Measurements from ENCODE around the gene NOS1. TPM values are rescaled to one million over a fixed set of nuclear protein-coding genes. Genes with fewer than 3 reads are reported as not detected.
A peak's percentile ranks its signal among the peaks of the same experiment; 100 is the strongest.
"Not testable (repeated sequence)": the region's sequence is repeated elsewhere in the genome, so short reads cannot be mapped to it uniquely, and the experiment has no call there.

Gene NOS1
- total RNA-seq, 1 donor from 2014 or later, result not detected

- no peaks in the 10 kb centered on the region for H3K4me1 Mint-ChIP-seq (ENCODE audit: low read depth)
- no peaks in the 10 kb centered on the region for H3K36me3 Mint-ChIP-seq (ENCODE audit: low read depth)
- no peak overlapping the region for H3K27ac Mint-ChIP-seq
- no peak overlapping the region for H3K4me3 Mint-ChIP-seq (ENCODE audit: low read depth)
- H3K27me3 Mint-ChIP-seq (ENCODE audit: low read depth), result no peaks in the 10 kb centered on the region
- DNase-seq (ENCODE audit: low spot score), result no peak
- H3K9me3 Mint-ChIP-seq, result no peaks in the 10 kb centered on the region
- intact Hi-C loops (cut with micrococcal nuclease), result no loop called here
Measured at GRCh38 chr12:117388951-117389446, 27.6 kb upstream of the NOS1 start.

GRCh38 chr12:117387832-117388231 lies 26.4 kb upstream of the NOS1 start:
- H3K9me3 Mint-ChIP-seq, result no peaks in the 10 kb centered on the region
- no peak for DNase-seq (ENCODE audit: low spot score)
- H3K4me1 Mint-ChIP-seq (ENCODE audit: low read depth), result no peaks in the 10 kb centered on the region
- intact Hi-C loops (cut with micrococcal nuclease), result no loop called here
- H3K27ac Mint-ChIP-seq, result no peak overlapping the region
- no peaks in the 10 kb centered on the region for H3K36me3 Mint-ChIP-seq (ENCODE audit: low read depth)
- H3K27me3 Mint-ChIP-seq (ENCODE audit: low read depth), result no peaks in the 10 kb centered on the region
- no peak overlapping the region for H3K4me3 Mint-ChIP-seq (ENCODE audit: low read depth)

- no peak overlapping the region for H3K4me3 Mint-ChIP-seq (ENCODE audit: low read depth)
- no peak for DNase-seq (ENCODE audit: low spot score)
- intact Hi-C loops (cut with micrococcal nuclease), result no loop called here
- H3K36me3 Mint-ChIP-seq (ENCODE audit: low read depth), result no peaks in the 10 kb centered on the region
- no peaks in the 10 kb centered on the region for H3K27me3 Mint-ChIP-seq (ENCODE audit: low read depth)
- no peak overlapping the region for H3K27ac Mint-ChIP-seq
- no peaks in the 10 kb centered on the region for H3K4me1 Mint-ChIP-seq (ENCODE audit: low read depth)
- no peaks in the 10 kb centered on the region for H3K9me3 Mint-ChIP-seq
Measured at GRCh38 chr12:117384735-117385134, 23.3 kb upstream of the NOS1 start.

GRCh38 chr12:117380083-117380482 lies 18.7 kb upstream of the NOS1 start:
- no peak overlapping the region for H3K27ac Mint-ChIP-seq
- no peaks in the 10 kb centered on the region for H3K4me1 Mint-ChIP-seq (ENCODE audit: low read depth)
- no peak overlapping the region for H3K4me3 Mint-ChIP-seq (ENCODE audit: low read depth)
- no peak for DNase-seq (ENCODE audit: low spot score)
- intact Hi-C loops (cut with micrococcal nuclease), result no loop called here
- no peaks in the 10 kb centered on the region for H3K36me3 Mint-ChIP-seq (ENCODE audit: low read depth)
- no peaks in the 10 kb centered on the region for H3K9me3 Mint-ChIP-seq
- no peaks in the 10 kb centered on the region for H3K27me3 Mint-ChIP-seq (ENCODE audit: low read depth)

GRCh38 chr12:117377758-117378157 lies 16.3 kb upstream of the NOS1 start:
- intact Hi-C loops (cut with micrococcal nuclease), result no loop called here
- Mint-ChIP-seq H3K27me3 (ENCODE audit: low read depth) (no peaks in the 10 kb centered on the region), H3K9me3 (no peaks in the 10 kb centered on the region), H3K4me3 (ENCODE audit: low read depth) (no peak overlapping the region), H3K36me3 (ENCODE audit: low read depth) (no peaks in the 10 kb centered on the region), H3K4me1 (ENCODE audit: low read depth) (no peaks in the 10 kb centered on the region), H3K27ac (no peak overlapping the region)
- no peak for DNase-seq (ENCODE audit: low spot score)

- H3K4me3 Mint-ChIP-seq (ENCODE audit: low read depth), result no peak overlapping the region
- no peaks in the 10 kb centered on the region for H3K36me3 Mint-ChIP-seq (ENCODE audit: low read depth)
- no peaks in the 10 kb centered on the region for H3K27me3 Mint-ChIP-seq (ENCODE audit: low read depth)
- no peaks in the 10 kb centered on the region for H3K9me3 Mint-ChIP-seq
- DNase-seq (ENCODE audit: low spot score), result no peak
- no peaks in the 10 kb centered on the region for H3K4me1 Mint-ChIP-seq (ENCODE audit: low read depth)
- intact Hi-C loops (cut with micrococcal nuclease), result no loop called here
- no peak overlapping the region for H3K27ac Mint-ChIP-seq
Measured at GRCh38 chr12:117370588-117370987, 9.2 kb upstream of the NOS1 start.

GRCh38 chr12:117370000-117370399 lies 8.6 kb upstream of the NOS1 start:
- H3K4me1 Mint-ChIP-seq (ENCODE audit: low read depth); H3K4me3 Mint-ChIP-seq (ENCODE audit: low read depth); H3K9me3 Mint-ChIP-seq; H3K27ac Mint-ChIP-seq; intact Hi-C loops (cut with micrococcal nuclease); H3K36me3 Mint-ChIP-seq (ENCODE audit: low read depth); DNase-seq (ENCODE audit: low spot score); H3K27me3 Mint-ChIP-seq (ENCODE audit: low read depth): not testable (repeated sequence)

- Mint-ChIP-seq H3K27ac (no peak overlapping the region), H3K4me1 (ENCODE audit: low read depth) (no peaks in the 10 kb centered on the region), H3K9me3 (no peaks in the 10 kb centered on the region), H3K36me3 (ENCODE audit: low read depth) (no peaks in the 10 kb centered on the region), H3K27me3 (ENCODE audit: low read depth) (peaks cover 17% of the 10 kb centered on the region), H3K4me3 (ENCODE audit: low read depth) (no peak overlapping the region)
- intact Hi-C loops (cut with micrococcal nuclease), result loop anchor here (1.0 to 2.0 kb wide), 2 partner anchors 220 to 470 kb away; no protein-coding TSS in a partner anchor
- peak; percentile 33 for DNase-seq (ENCODE audit: low spot score)
Measured at GRCh38 chr12:117367006-117367638, 5.7 kb upstream of the NOS1 start.

- intact Hi-C loops (cut with micrococcal nuclease), result no loop called here
- Mint-ChIP-seq H3K36me3 (ENCODE audit: low read depth) (no peaks in the 10 kb centered on the region), H3K4me3 (ENCODE audit: low read depth) (no peak overlapping the region), H3K27me3 (ENCODE audit: low read depth) (peaks cover 26% of the 10 kb centered on the region), H3K4me1 (ENCODE audit: low read depth) (no peaks in the 10 kb centered on the region), H3K27ac (no peak overlapping the region), H3K9me3 (no peaks in the 10 kb centered on the region)
- DNase-seq (ENCODE audit: low spot score), result no peak
Measured at GRCh38 chr12:117365049-117365616, 3.7 kb upstream of the NOS1 start.

GRCh38 chr12:117363953-117364486 lies 2.6 kb upstream of the NOS1 start:
- no peak overlapping the region for H3K27ac Mint-ChIP-seq
- DNase-seq (ENCODE audit: low spot score), result no peak
- peaks cover 35% of the 10 kb centered on the region for H3K27me3 Mint-ChIP-seq (ENCODE audit: low read depth)
- H3K9me3 Mint-ChIP-seq, result no peaks in the 10 kb centered on the region
- H3K4me1 Mint-ChIP-seq (ENCODE audit: low read depth), result no peaks in the 10 kb centered on the region
- H3K4me3 Mint-ChIP-seq (ENCODE audit: low read depth), result no peak overlapping the region
- no peaks in the 10 kb centered on the region for H3K36me3 Mint-ChIP-seq (ENCODE audit: low read depth)
- intact Hi-C loops (cut with micrococcal nuclease), result no loop called here

GRCh38 chr12:117363056-117363662 lies 1.7 kb upstream of the NOS1 start:
- Mint-ChIP-seq H3K4me1 (ENCODE audit: low read depth) (no peaks in the 10 kb centered on the region), H3K27me3 (ENCODE audit: low read depth) (peaks cover 37% of the 10 kb centered on the region), H3K4me3 (ENCODE audit: low read depth) (no peak overlapping the region), H3K9me3 (no peaks in the 10 kb centered on the region), H3K27ac (no peak overlapping the region), H3K36me3 (ENCODE audit: low read depth) (no peaks in the 10 kb centered on the region)
- DNase-seq (ENCODE audit: low spot score), result no peak
- intact Hi-C loops (cut with micrococcal nuclease), result no loop called here

- no peak overlapping the region for H3K4me3 Mint-ChIP-seq (ENCODE audit: low read depth)
- intact Hi-C loops (cut with micrococcal nuclease), result no loop called here
- no peaks in the 10 kb centered on the region for H3K4me1 Mint-ChIP-seq (ENCODE audit: low read depth)
- no peaks in the 10 kb centered on the region for H3K9me3 Mint-ChIP-seq
- no peaks in the 10 kb centered on the region for H3K36me3 Mint-ChIP-seq (ENCODE audit: low read depth)
- no peak overlapping the region for H3K27ac Mint-ChIP-seq
- peaks cover 37% of the 10 kb centered on the region for H3K27me3 Mint-ChIP-seq (ENCODE audit: low read depth)
- DNase-seq (ENCODE audit: low spot score), result no peak
Measured at GRCh38 chr12:117362391-117362790, 965 bp upstream of the NOS1 start.

GRCh38 chr12:117361905-117362304 lies 479 bp upstream of the NOS1 start:
- no peaks in the 10 kb centered on the region for H3K36me3 Mint-ChIP-seq (ENCODE audit: low read depth)

More at GRCh38 chr12:117361905-117362304, 479 bp upstream of the NOS1 start:
- Mint-ChIP-seq H3K4me3 (ENCODE audit: low read depth) (no peak overlapping the region), H3K4me1 (ENCODE audit: low read depth) (no peaks in the 10 kb centered on the region), H3K27me3 (ENCODE audit: low read depth) (peaks cover 37% of the 10 kb centered on the region), H3K27ac (no peak overlapping the region), H3K9me3 (no peaks in the 10 kb centered on the region)
- DNase-seq (ENCODE audit: low spot score), result no peak
- intact Hi-C loops (cut with micrococcal nuclease), result no loop called here
